KOPT-K1 (cell line): ENCODE results near the gene RMND5A.
A peak's percentile ranks its signal among the peaks of the same experiment; 100 is the strongest.

ENCODE experiments used
- H3K27ac ChIP-seq: fragments of 200-600 bp; sonication (generic); 2 replicates; pipeline ENCODE4 v1.5.1; 2016; ENCODE audit warnings: antibody characterized with exemption, mild to moderate bottlenecking, low read depth, low read length; ENCODE audit not compliant: poor library complexity, severe bottlenecking
- H3K36me3 ChIP-seq: fragments of 200-600 bp; sonication (generic); 2 replicates; pipeline ENCODE4 v1.5.1; 2017; ENCODE audit warnings: antibody characterized with exemption, mild to moderate bottlenecking, low read length, moderate library complexity; ENCODE audit not compliant: insufficient read depth
- H3K9me3 ChIP-seq: fragments of 200-600 bp; sonication (generic); 2 replicates; pipeline ENCODE4 v1.5.1; 2017; ENCODE audit warnings: antibody characterized with exemption, low read length, mild to moderate bottlenecking; ENCODE audit not compliant: insufficient read depth, poor library complexity, severe bottlenecking

Gene RMND5A

GRCh38 chr2:86788881-86789686 is 69.0 kb downstream of the RMND5A start:
- peaks cover 16% of the 10 kb centered on the region for H3K36me3 ChIP-seq
- no peak overlapping the region for H3K27ac ChIP-seq
- no peaks in the 10 kb centered on the region for H3K9me3 ChIP-seq

GRCh38 chr2:86789687-86790133 is 69.6 kb downstream of the RMND5A start:
- H3K9me3 ChIP-seq = no peaks in the 10 kb centered on the region
- H3K27ac ChIP-seq = peak overlapping the region; percentile 81
- peaks cover 16% of the 10 kb centered on the region for H3K36me3 ChIP-seq

DNA sequence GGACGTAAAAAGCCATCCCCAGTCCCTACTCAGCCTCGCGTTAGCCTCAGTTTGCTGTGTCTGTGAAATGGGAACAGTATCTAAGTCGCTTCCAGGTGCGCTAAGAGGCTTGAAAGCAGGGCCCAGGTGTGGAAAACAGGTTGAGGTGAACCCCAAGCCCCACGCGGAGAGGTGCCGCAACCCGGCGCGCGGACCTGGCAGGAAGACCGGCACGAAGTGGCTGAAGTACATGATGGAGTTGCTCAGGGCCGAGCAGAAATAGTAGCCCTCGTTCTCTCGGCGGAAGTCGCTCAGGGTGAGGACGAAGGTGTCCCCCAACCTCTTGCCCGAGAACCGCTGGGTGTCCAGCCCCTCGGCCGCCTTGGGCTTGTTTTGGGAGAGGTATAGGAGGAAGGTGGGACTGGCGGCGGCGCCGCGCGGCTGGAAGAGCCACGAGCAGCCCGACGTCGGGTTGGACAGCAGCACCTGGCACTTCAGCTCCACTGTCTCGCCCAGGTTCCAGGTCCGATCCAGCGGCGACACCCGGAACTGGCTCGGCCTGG is 70.1 kb downstream of the RMND5A start:
- Histone ChIP-seq H3K27ac (peak overlapping the region; percentile 81), H3K9me3 (no peaks in the 10 kb centered on the region), H3K36me3 (peaks cover 16% of the 10 kb centered on the region)

- peaks cover 6% of the 10 kb centered on the region for H3K9me3 ChIP-seq
- peak within 1 kb of the TSS; percentile 81 for H3K27ac ChIP-seq
- peaks cover 16% of the 10 kb centered on the region for H3K36me3 ChIP-seq
Observed at GRCh38 chr2:86790676-86791572, 70.8 kb downstream of the RMND5A start, which contains the start of gene CD8A. CD8A (minus strand) TSS chr2:86790913; CDS start chr2:86790825, 88 bp downstream.

- Histone ChIP-seq H3K9me3 (peaks cover 13% of the 10 kb centered on the region), H3K27ac (peak overlapping the region; percentile 81), H3K36me3 (peaks cover 16% of the 10 kb centered on the region)
Observed at GRCh38 chr2:86791573-86791972, 71.5 kb downstream of the RMND5A start.

GRCh38 chr2:86793752-86794151 is 73.7 kb downstream of the RMND5A start:
- Histone ChIP-seq H3K9me3 (peaks cover 22% of the 10 kb centered on the region), H3K36me3 (peaks cover 5% of the 10 kb centered on the region), H3K27ac (peak overlapping the region; percentile 81)

- H3K36me3 ChIP-seq = peaks cover 5% of the 10 kb centered on the region
- peak overlapping the region; percentile 81 for H3K27ac ChIP-seq
- H3K9me3 ChIP-seq = peaks cover 22% of the 10 kb centered on the region
Observed at GRCh38 chr2:86794861-86795260, 74.8 kb downstream of the RMND5A start.

DNA sequence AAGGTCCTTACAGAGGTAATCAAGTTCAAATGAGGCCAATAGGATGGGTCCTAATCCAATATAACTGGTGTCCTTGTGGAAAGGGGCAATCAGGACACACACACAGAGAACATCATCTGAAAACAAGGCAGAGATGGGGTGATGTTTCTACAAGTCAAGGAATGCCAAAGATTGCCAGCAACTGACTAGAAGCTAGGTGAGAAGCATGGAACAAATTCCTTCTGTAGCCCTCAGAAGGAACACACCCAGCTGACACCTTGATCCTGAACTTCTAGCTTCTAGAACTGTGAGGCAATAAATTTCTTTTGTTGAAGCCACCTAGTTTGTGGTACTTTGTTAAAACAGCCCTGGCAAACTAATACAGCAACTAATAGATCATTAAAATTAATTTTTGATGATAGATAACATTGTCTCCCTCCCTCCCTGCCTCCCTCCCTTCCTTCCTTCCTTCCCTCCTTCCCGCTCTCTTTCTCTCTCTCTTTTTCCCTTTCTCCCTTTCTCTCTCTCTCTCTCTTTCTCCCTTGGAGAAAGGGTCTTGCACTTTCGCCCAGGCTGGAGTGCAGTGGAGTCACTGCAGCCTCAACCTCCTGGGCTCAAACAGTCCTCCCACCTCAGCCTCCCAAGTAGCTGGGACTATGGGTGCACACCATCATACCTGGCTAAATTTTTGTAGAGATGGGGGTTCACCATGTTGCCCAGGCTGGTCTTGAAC is 80.9 kb downstream of the RMND5A start:
- H3K27ac ChIP-seq = no peak overlapping the region
- peaks cover 5% of the 10 kb centered on the region for H3K36me3 ChIP-seq
- H3K9me3 ChIP-seq = peaks cover 15% of the 10 kb centered on the region

GRCh38 chr2:86806059-86806857 is 86.2 kb downstream of the RMND5A start:
- no peaks in the 10 kb centered on the region for H3K9me3 ChIP-seq
- H3K36me3 ChIP-seq = no peaks in the 10 kb centered on the region
- peak overlapping the region; percentile 74 for H3K27ac ChIP-seq

DNA sequence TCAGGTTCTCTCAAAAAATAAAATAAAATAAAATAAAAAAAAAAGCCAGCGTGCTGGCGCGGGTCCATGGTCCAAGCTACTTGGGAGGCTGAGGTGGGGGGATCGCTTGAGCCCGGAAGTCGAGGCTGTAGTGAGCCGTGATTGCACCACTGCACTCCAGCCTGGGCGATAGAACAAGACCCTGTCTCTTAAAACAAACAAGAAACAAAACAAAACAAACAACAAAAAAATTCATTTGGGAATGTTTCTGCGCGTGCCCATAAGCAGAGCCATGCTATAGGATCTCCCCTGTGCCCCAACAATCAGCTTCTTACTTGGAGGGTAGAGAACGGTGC is 87.0 kb downstream of the RMND5A start:
- H3K9me3 ChIP-seq = no peaks in the 10 kb centered on the region
- peak overlapping the region; percentile 74 for H3K27ac ChIP-seq
- H3K36me3 ChIP-seq = no peaks in the 10 kb centered on the region

- peak overlapping the region; percentile 74 for H3K27ac ChIP-seq
- H3K36me3 ChIP-seq = no peaks in the 10 kb centered on the region
- no peaks in the 10 kb centered on the region for H3K9me3 ChIP-seq
Observed at GRCh38 chr2:86807468-86808275, 87.6 kb downstream of the RMND5A start.

DNA sequence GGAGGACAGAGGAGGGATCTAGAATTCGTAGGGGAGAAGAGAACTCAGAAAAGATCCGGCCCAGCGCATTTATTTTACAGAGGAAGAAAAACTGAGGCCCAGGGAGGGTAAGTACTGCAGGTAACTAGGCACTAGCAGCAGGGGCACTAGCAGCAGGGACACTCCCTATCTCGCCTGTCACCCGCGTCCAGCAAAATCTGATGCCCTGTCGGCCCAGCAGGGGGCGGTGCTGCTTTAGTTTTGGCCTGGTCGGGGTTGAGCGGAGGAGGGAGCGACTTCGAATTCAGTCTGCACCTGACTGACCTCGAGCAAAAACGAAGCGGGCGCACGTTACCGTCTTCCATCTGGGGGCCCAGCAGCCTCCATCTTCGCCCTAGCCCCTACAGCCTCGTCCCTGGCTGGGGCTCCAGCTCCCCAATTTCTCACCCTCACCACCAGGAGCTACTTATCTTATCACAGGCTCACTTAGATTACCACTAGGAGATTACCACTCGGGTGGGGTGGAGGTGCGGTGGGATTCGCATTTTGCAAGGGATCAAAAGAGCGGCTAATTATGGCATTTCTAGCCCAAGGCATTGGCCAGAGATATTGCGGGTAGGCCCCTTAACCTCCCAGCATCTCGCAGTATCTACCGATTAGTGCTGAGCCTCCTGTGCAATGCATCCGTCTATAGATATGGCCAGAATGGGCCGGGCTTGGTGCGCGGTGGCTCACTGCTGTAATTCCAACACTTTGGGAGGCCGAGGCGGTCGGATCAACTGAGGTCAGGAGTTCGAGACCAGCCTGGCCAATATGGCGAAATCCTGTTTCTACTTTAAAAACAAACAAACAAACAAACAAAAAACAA is 88.4 kb downstream of the RMND5A start:
- Histone ChIP-seq H3K27ac (peak overlapping the region; percentile 74), H3K9me3 (no peaks in the 10 kb centered on the region), H3K36me3 (no peaks in the 10 kb centered on the region)
